Endometrial microvascular endothelial cells (primary cell): ENCODE measurements around the gene EPHB1. TPM values are rescaled to one million over a fixed set of nuclear protein-coding genes. Genes with fewer than 3 reads are reported as not detected.

Experiments
- in situ Hi-C: cut with HindIII; loops from 2 replicates; pipeline ENCODE4 v1.10.0; 2017; ENCODE audit warnings: low sequenced_read_pairs, low pct_unique_long_range_greater_than_20kb; ENCODE audit errors: inconsistent ontology term
- total RNA-seq: library from RNA; depleted of rRNA; stranded (reverse); fragments of >200 nt; gene quantifications from one replicate; pipeline ENCODE4 v1.2.3, GENCODE V29; 2015; ENCODE audit errors: inconsistent ontology term

The EPHB1 gene
- total RNA-seq, 1 donor from 2014 or later: 0.37 TPM

GRCh38 chr3:134803051-134803505 lies 8.0 kb downstream of the EPHB1 start:
- in situ Hi-C loops: no loop called here

- in situ Hi-C loops: no loop called here
Observed at GRCh38 chr3:134803652-134804051, 8.6 kb downstream of the EPHB1 start.

DNA sequence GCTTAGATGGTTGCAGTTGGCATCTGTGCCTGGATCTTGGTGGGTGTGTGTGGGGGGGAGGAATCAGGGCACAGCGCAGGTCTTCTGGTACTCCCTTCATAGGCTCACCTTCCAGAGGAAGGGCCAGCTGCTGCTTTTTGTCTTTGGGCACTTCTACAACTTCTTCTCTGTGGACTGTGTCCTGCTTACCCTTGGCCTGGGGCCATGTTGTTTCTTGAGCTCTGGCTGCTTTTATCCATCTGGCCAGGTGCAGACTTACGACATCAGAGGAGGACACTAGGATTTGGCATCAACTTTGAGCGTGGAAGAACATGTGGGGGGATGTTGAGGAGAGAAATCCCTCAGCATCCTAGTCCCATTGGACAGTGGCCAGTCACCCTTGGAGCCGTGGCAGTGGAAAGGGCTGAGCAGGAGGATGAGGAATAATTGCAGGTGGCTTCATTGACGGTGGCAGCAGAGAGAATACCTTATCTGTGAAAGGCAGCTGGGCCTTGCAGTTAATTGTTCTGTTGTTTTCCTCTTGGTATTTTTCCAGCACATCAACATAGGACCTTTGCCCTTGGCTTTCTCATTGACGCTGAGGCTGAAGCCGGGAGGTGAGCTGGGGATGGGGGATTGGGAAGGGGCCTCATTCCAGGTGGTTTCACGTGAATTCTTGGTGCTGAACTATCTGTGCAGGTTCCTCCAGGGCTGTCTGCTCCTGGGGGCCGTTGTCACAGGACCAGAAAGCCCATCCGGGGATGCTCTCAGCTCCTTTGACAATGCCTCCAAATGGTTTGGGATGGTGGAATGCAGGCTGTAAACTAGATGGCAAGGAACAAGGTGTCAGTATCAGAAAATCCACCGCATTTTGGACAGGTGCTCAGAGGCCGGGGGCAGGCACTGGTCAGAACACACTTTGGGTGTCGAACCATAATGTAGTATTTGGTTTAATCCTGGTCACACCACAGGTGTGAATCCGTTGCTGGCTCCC lies 9.7 kb downstream of the EPHB1 start:
- in situ Hi-C loops: no loop called here

- in situ Hi-C loops: no loop called here
Observed at GRCh38 chr3:134807189-134807588, 12.1 kb downstream of the EPHB1 start.

GRCh38 chr3:134808835-134809234 lies 13.8 kb downstream of the EPHB1 start:
- in situ Hi-C loops: no loop called here

GRCh38 chr3:134809427-134810051 lies 14.5 kb downstream of the EPHB1 start:
- in situ Hi-C loops: no loop called here

GRCh38 chr3:134810052-134810435 lies 15.0 kb downstream of the EPHB1 start:
- in situ Hi-C loops: no loop called here

- in situ Hi-C loops: no loop called here
Observed at GRCh38 chr3:134810850-134811249, 15.8 kb downstream of the EPHB1 start.

DNA sequence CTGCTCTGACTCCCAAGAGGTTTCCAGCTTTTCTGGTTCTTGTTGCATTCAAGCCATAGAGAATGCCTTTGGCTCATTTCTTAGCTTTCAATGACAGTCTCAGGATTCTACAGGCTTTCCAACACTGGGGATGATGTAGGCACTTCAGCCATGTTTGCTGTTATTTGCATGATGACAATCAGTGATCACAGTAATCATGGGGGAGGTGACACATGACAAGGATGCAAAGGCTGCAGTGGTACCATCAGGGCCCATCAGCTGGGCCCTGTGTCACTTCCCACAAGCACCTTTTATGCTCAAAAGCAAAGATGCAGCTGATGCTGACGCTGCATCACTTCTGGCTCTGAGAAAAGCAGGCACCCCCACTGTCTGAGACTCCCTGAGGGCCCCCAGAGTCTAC lies 18.6 kb downstream of the EPHB1 start:
- in situ Hi-C loops: no loop called here

GRCh38 chr3:134815519-134815918 lies 20.5 kb downstream of the EPHB1 start:
- in situ Hi-C loops: no loop called here

GRCh38 chr3:134816623-134817022 lies 21.6 kb downstream of the EPHB1 start:
- in situ Hi-C loops: no loop called here

DNA sequence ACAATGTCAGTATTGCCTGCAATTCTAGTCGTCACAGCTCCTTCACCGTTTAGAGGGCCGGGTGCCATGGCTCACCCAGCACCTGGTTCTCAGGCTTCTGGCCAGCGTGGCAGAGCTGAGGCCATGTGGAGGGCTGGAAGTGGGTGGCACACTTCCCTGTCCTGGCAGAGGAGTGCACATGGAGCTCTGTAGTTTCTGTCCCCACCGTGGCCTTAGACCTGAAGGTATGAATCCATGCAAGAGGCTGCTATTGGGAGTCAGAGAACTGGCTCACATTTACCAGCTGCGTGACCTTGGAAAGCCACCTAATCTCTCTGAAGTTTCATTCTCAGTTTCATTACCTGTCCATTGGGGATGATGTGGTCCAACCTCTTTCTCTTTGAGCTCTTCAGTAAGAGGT lies 22.2 kb downstream of the EPHB1 start:
- in situ Hi-C loops: no loop called here

- in situ Hi-C loops: no loop called here
Observed at GRCh38 chr3:134820994-134821393, 25.9 kb downstream of the EPHB1 start.

DNA sequence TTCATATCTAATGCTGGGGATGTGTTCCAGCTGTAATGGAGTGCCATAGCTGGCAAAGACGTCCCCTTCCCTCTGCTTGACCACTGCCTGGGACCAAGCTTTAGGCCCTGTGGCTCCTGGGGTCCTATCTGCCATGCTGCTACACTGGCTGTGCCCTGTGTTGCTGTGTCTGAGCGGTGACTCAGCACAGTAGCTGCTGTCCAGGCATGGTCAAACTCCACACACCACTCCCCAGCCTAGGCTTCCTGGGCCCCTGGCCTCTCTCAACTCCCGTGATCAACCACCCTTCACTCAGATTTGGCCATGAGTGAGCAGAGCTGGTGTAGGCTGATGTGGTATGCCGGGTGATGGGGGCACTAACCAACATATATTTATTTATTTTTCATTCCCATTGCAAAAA lies 27.0 kb downstream of the EPHB1 start:
- in situ Hi-C loops: no loop called here

GRCh38 chr3:134823679-134824078 lies 28.6 kb downstream of the EPHB1 start:
- in situ Hi-C loops: no loop called here

DNA sequence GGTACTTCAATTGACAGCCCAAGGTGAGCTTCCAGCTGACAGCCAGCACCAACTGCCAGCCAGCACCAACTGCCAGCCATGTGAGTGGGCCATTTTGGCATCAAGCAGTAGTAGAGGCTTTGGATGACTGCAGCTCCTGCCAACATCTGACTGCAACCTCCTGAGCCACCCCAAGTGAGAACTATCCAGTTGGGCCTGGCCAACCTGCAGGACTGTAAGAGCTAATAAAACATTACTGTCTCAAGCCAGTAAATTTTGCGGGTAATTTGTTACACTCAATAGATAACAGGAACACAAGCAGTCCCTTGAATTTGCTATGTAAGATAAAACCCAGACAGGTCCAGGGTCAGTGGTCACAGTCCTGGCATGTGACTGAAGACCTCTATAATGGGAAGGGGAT lies 29.7 kb downstream of the EPHB1 start:
- in situ Hi-C loops: no loop called here

DNA sequence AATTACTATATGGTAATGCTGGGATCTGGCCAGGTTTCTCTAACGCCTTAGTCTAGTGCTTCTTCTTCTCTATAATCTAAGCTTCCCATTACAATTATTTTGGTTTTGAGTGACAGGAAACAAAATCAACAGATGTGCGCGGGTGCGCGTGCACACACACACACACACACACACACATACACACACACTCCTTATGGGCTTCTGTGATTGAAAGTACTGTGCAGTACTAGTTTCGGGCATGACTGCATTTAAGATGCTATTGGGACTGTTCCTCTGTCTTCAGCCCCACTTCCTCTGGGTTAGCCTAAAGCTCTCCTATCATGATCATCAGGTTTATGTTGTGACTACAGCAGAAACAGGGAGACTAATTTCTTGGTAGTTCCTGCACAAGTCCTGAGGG lies 32.2 kb downstream of the EPHB1 start:
- in situ Hi-C loops: no loop called here

GRCh38 chr3:134829721-134830120 lies 34.7 kb downstream of the EPHB1 start:
- in situ Hi-C loops: no loop called here

- in situ Hi-C loops: no loop called here
Observed at GRCh38 chr3:134832585-134832984, 37.5 kb downstream of the EPHB1 start.

GRCh38 chr3:134833453-134834163 lies 38.5 kb downstream of the EPHB1 start:
- in situ Hi-C loops: no loop called here
